ENCODE measurements around the gene PAM.

Gene PAM

DNA sequence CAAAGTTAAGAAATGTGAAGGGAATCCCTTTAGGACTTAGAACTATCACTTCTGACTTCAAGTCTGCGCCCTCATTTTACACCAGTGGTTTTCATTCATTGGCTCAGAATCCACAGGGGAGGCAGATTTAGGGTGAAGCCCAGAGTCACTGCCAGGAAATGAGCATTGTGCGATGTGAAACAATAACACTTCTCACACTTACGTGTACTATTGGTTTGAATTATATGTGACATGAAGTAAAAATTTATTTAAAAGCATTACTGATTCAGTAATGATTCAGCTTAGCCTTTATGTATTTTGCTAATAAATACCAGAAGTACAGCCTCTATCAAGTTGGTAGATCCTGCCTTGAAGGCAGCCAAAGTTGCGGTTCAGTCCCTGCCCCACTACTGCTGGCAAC lies 98.6 kb downstream of the PAM start:
- TF ChIP-seq, protein P1, sequence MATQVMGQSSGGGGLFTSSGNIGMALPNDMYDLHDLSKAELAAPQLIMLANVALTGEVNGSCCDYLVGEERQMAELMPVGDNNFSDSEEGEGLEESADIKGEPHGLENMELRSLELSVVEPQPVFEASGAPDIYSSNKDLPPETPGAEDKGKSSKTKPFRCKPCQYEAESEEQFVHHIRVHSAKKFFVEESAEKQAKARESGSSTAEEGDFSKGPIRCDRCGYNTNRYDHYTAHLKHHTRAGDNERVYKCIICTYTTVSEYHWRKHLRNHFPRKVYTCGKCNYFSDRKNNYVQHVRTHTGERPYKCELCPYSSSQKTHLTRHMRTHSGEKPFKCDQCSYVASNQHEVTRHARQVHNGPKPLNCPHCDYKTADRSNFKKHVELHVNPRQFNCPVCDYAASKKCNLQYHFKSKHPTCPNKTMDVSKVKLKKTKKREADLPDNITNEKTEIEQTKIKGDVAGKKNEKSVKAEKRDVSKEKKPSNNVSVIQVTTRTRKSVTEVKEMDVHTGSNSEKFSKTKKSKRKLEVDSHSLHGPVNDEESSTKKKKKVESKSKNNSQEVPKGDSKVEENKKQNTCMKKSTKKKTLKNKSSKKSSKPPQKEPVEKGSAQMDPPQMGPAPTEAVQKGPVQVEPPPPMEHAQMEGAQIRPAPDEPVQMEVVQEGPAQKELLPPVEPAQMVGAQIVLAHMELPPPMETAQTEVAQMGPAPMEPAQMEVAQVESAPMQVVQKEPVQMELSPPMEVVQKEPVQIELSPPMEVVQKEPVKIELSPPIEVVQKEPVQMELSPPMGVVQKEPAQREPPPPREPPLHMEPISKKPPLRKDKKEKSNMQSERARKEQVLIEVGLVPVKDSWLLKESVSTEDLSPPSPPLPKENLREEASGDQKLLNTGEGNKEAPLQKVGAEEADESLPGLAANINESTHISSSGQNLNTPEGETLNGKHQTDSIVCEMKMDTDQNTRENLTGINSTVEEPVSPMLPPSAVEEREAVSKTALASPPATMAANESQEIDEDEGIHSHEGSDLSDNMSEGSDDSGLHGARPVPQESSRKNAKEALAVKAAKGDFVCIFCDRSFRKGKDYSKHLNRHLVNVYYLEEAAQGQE (IDR thresholded peaks at IDR 0.05; ENCODE audit: insufficient replicate concordance, low read depth), result no peak
- TF ChIP-seq, protein P2, sequence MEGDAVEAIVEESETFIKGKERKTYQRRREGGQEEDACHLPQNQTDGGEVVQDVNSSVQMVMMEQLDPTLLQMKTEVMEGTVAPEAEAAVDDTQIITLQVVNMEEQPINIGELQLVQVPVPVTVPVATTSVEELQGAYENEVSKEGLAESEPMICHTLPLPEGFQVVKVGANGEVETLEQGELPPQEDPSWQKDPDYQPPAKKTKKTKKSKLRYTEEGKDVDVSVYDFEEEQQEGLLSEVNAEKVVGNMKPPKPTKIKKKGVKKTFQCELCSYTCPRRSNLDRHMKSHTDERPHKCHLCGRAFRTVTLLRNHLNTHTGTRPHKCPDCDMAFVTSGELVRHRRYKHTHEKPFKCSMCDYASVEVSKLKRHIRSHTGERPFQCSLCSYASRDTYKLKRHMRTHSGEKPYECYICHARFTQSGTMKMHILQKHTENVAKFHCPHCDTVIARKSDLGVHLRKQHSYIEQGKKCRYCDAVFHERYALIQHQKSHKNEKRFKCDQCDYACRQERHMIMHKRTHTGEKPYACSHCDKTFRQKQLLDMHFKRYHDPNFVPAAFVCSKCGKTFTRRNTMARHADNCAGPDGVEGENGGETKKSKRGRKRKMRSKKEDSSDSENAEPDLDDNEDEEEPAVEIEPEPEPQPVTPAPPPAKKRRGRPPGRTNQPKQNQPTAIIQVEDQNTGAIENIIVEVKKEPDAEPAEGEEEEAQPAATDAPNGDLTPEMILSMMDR (IDR thresholded peaks at IDR 0.05; ENCODE audit: insufficient read depth, low read length), result no peak
- no peak for TF ChIP-seq GABPA (IDR thresholded peaks at IDR 0.05; ENCODE audit: low read depth)
- no peak for TF ChIP-seq SPI1 (IDR thresholded peaks at IDR 0.05; ENCODE audit: borderline replicate concordance, low read depth)
- TF ChIP-seq POLR2AphosphoS5 (IDR thresholded peaks at IDR 0.05; ENCODE audit: low read depth), result no peak
- DNase-seq (ENCODE audit: low read depth in 1 of 2, low spot score in 1 of 2), result no peak
- H3K4me3 ChIP-seq (replicated peaks; ENCODE audit: insufficient read depth, low read length), result no peak overlapping the region
- H3K27ac ChIP-seq (replicated peaks), result no peak overlapping the region
- H3K27me3 ChIP-seq (ENCODE audit: insufficient read depth, poor library complexity, severe bottlenecking), result no peaks in the 10 kb centered on the region

GRCh38 chr5:102855681-102856388 lies 100.7 kb downstream of the PAM start:
- Histone ChIP-seq H3K27me3 (ENCODE audit: insufficient read depth, poor library complexity, severe bottlenecking) (no peaks in the 10 kb centered on the region), H3K4me3 (replicated peaks; ENCODE audit: insufficient read depth, low read length) (no peak overlapping the region), H3K27ac (replicated peaks) (peak overlapping the region; percentile 19)
- TF ChIP-seq SPI1 (IDR thresholded peaks at IDR 0.05; ENCODE audit: borderline replicate concordance, low read depth) (no peak), GABPA (IDR thresholded peaks at IDR 0.05; ENCODE audit: low read depth) (no peak), POLR2AphosphoS5 (IDR thresholded peaks at IDR 0.05; ENCODE audit: low read depth) (no peak)
- TF ChIP-seq, protein P1 (IDR thresholded peaks at IDR 0.05; ENCODE audit: insufficient replicate concordance, low read depth), result no peak
- TF ChIP-seq, protein P2 (IDR thresholded peaks at IDR 0.05; ENCODE audit: insufficient read depth, low read length), result no peak
- no peak for DNase-seq (ENCODE audit: low read depth in 1 of 2, low spot score in 1 of 2)

- no peak overlapping the region for H3K4me3 ChIP-seq (replicated peaks; ENCODE audit: insufficient read depth, low read length)
- no peaks in the 10 kb centered on the region for H3K27me3 ChIP-seq (ENCODE audit: insufficient read depth, poor library complexity, severe bottlenecking)
- no peak for DNase-seq (ENCODE audit: low read depth in 1 of 2, low spot score in 1 of 2)
- peak overlapping the region; percentile 19; the same call in 1 of the 2 replicates for H3K27ac ChIP-seq (replicated peaks)
- TF ChIP-seq, protein P1 (IDR thresholded peaks at IDR 0.05; ENCODE audit: insufficient replicate concordance, low read depth), result no peak
- TF ChIP-seq GABPA (IDR thresholded peaks at IDR 0.05; ENCODE audit: low read depth), result no peak
- TF ChIP-seq POLR2AphosphoS5 (IDR thresholded peaks at IDR 0.05; ENCODE audit: low read depth), result no peak
- TF ChIP-seq, protein P2 (IDR thresholded peaks at IDR 0.05; ENCODE audit: insufficient read depth, low read length), result no peak
- TF ChIP-seq SPI1 (IDR thresholded peaks at IDR 0.05; ENCODE audit: borderline replicate concordance, low read depth), result no peak
These were observed 101.3 kb downstream of the PAM start for GRCh38 chr5:102856389-102856777.
